Right lobe of liver (tissue), 4 donors: ENCODE data around the gene ITPR2.

Experiments
- CTCF ChIP-seq, 4 donors: fragments of 200-600 bp in 3 of 4; fragments of 450-650 bp in 1 of 4; IDR thresholded peaks; one replicate each; pipeline versions ENCODE4 v1.5.1 to v1.8.0; 2016 to 2022; ENCODE audit warnings: antibody characterized with exemption in 4 of 4, mild to moderate bottlenecking in 2 of 4
- POLR2A ChIP-seq: fragments of 450-650 bp; IDR thresholded peaks from one replicate; pipeline ENCODE4 v1.6.1; 2017; ENCODE audit warnings: antibody characterized with exemption, mild to moderate bottlenecking
- donor health status: DM: no; HTN: no; CAD: no.
- donor health status: DM: no; HTN: no; CAD: no.
- donor health status: DM: no; HTN: yes; CAD: no.

- TF ChIP-seq POLR2A, result no peak
- TF ChIP-seq CTCF (IDR thresholded peaks at IDR 0.05), result no peak
Measured at GRCh38 chr12:26361964-26362363, 471.0 kb downstream of the ITPR2 start.
